Right lobe of liver (tissue), 4 donors: Measurements from ENCODE around the gene YIPF5.

Source experiments
- POLR2A ChIP-seq: fragments of 450-650 bp; IDR thresholded peaks from one replicate; pipeline ENCODE4 v1.6.1; 2017; ENCODE audit warnings: antibody characterized with exemption, mild to moderate bottlenecking
- TF ChIP-seq, protein P1 (sequence below), 4 donors: fragments of 200-600 bp in 3 of 4; fragments of 450-650 bp in 1 of 4; IDR thresholded peaks; one replicate each; pipeline versions ENCODE4 v1.5.1 to v1.8.0; 2016 to 2022; ENCODE audit warnings: antibody characterized with exemption in 4 of 4, mild to moderate bottlenecking in 2 of 4
- donor health status: DM: no; HTN: no; CAD: no.
- donor health status: DM: no; HTN: no; CAD: no.
- donor health status: DM: no; HTN: yes; CAD: no.

DNA sequence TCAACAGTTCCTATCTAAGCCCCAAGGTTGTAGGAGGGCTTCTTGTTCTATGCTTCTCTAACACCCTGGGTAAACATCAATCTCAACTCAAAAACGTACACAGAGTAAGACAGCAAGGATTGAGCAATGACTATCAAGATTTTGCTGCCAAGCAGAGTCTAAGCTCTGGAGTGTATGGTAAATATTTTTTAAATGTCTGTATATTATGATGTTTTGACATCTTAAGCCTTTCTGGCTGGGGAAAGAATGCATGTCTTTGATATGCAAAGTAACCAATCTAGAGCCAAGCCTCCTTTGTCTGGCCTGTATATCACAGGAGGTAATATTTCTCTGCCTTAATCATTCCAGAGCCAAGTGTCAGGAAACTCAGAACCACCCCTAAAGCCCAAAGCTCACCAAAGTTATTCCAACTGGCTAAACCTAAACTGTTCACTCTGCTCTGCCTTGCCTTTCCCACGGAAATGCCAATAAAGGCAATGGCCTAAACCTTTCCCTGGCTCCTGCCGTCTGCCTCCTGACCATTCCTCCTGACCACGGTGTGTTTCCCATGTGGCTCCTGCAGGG is 45.2 kb downstream of the YIPF5 start:
- TF ChIP-seq, protein P1, sequence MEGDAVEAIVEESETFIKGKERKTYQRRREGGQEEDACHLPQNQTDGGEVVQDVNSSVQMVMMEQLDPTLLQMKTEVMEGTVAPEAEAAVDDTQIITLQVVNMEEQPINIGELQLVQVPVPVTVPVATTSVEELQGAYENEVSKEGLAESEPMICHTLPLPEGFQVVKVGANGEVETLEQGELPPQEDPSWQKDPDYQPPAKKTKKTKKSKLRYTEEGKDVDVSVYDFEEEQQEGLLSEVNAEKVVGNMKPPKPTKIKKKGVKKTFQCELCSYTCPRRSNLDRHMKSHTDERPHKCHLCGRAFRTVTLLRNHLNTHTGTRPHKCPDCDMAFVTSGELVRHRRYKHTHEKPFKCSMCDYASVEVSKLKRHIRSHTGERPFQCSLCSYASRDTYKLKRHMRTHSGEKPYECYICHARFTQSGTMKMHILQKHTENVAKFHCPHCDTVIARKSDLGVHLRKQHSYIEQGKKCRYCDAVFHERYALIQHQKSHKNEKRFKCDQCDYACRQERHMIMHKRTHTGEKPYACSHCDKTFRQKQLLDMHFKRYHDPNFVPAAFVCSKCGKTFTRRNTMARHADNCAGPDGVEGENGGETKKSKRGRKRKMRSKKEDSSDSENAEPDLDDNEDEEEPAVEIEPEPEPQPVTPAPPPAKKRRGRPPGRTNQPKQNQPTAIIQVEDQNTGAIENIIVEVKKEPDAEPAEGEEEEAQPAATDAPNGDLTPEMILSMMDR (IDR thresholded peaks at IDR 0.05) = no peak
- no peak for TF ChIP-seq POLR2A
